ENCODE data around the gene DMXL1.

Gene DMXL1

DNA sequence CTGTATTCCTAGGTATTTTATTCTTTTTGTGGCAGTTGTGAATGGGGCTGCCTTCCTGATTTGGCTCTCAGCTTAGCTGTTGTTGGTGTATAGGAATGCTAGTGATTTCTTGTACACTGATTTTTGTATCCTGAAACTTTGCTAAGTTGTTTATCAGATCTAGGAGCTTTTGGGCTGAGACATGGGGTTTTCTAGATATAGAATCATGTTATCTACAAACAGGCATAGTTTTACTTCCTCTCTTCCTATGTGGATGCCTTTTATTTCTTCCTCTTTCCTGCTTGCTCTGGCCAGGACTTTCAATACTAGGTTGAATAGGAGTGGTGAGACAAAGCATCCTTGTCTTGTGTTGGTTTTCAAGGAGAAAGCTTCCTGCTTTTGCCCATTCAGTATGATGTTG, 129.9 kb downstream of the DMXL1 start:
- TF ChIP-seq CREB1 (IDR thresholded peaks at IDR 0.05; ENCODE audit: low read depth) (no peak), TAF1 (IDR thresholded peaks at IDR 0.05; ENCODE audit: low read depth) (no peak), EGR1 (IDR thresholded peaks at IDR 0.05) (no peak), ZBTB7A (IDR thresholded peaks at IDR 0.05; ENCODE audit: low read depth) (no peak), TCF12 (IDR thresholded peaks at IDR 0.05; ENCODE audit: low read depth) (no peak), TEAD4 (IDR thresholded peaks at IDR 0.05) (no peak), USF1 (IDR thresholded peaks at IDR 0.05) (no peak), YY1 (IDR thresholded peaks at IDR 0.05; ENCODE audit: low read depth) (no peak), RAD21 (IDR thresholded peaks at IDR 0.05; ENCODE audit: low read depth) (no peak), FOXM1 (IDR thresholded peaks at IDR 0.05; ENCODE audit: borderline replicate concordance, low read depth) (no peak), CEBPB (IDR thresholded peaks at IDR 0.05) (no peak), EP300 (IDR thresholded peaks at IDR 0.05; ENCODE audit: borderline replicate concordance) (no peak), REST (IDR thresholded peaks at IDR 0.05; ENCODE audit: low read depth) (no peak), NFIC (IDR thresholded peaks at IDR 0.05) (no peak)
- TF ChIP-seq, protein P1, sequence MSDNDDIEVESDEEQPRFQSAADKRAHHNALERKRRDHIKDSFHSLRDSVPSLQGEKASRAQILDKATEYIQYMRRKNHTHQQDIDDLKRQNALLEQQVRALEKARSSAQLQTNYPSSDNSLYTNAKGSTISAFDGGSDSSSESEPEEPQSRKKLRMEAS (IDR thresholded peaks at IDR 0.05), result no peak

DNA sequence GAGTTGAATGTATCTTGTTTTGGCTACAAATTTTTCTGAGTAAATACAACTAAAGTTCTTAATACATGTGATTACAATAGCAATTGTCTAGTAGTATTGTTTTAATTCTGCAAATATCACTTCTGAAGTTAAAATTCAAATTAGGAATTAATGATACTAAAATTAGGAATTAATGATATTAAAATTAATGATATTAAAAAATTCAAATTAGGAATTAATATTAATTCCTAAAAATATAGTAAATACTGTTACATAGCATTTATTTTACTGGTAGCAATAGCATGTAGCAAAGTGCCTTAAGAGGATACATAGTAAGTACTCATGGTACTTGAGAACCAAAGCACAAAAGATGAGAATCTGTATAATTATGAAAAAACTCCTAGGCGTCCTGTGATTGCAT, 136.2 kb downstream of the DMXL1 start:
- TF ChIP-seq CREB1 (IDR thresholded peaks at IDR 0.05; ENCODE audit: low read depth) (no peak), FOXM1 (IDR thresholded peaks at IDR 0.05; ENCODE audit: borderline replicate concordance, low read depth) (no peak), EGR1 (IDR thresholded peaks at IDR 0.05) (no peak), YY1 (IDR thresholded peaks at IDR 0.05; ENCODE audit: low read depth) (no peak), TEAD4 (IDR thresholded peaks at IDR 0.05) (no peak), EP300 (IDR thresholded peaks at IDR 0.05; ENCODE audit: borderline replicate concordance) (no peak), TCF12 (IDR thresholded peaks at IDR 0.05; ENCODE audit: low read depth) (no peak), USF1 (IDR thresholded peaks at IDR 0.05) (no peak), CEBPB (IDR thresholded peaks at IDR 0.05) (no peak), TAF1 (IDR thresholded peaks at IDR 0.05; ENCODE audit: low read depth) (no peak), REST (IDR thresholded peaks at IDR 0.05; ENCODE audit: low read depth) (no peak), NFIC (IDR thresholded peaks at IDR 0.05) (no peak), ZBTB7A (IDR thresholded peaks at IDR 0.05; ENCODE audit: low read depth) (no peak)
- TF ChIP-seq, protein P1 (IDR thresholded peaks at IDR 0.05), result no peak

DNA sequence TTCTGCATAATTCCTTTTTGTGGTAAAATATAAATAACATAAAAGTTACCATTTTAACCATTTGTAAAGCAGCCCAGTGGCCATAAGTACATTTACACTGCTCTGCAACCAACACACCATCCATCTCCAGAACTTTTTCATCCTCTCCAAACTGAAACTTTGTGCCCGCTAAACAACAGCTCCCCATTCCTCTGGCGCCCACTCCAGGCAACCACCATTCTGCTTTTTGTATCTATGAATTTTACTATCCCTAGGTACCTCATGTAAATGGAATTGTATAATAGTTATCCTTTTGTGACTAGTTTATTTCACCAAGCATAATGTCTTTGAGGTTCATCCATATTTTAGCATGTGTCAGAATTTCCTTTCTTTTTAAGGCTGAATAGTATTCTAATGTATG, 141.1 kb downstream of the DMXL1 start:
- TF ChIP-seq EP300 (IDR thresholded peaks at IDR 0.05; ENCODE audit: borderline replicate concordance), result no peak
- TF ChIP-seq, protein P1 (IDR thresholded peaks at IDR 0.05), result no peak
- no peak for TF ChIP-seq RAD21 (IDR thresholded peaks at IDR 0.05; ENCODE audit: low read depth)
- TF ChIP-seq REST (IDR thresholded peaks at IDR 0.05; ENCODE audit: low read depth), result no peak

GRCh38 chr5:119212676-119213075, 141.8 kb downstream of the DMXL1 start:
- TF ChIP-seq REST (IDR thresholded peaks at IDR 0.05; ENCODE audit: low read depth), result no peak
- TF ChIP-seq USF1 (IDR thresholded peaks at IDR 0.05), result no peak
- TF ChIP-seq YY1 (IDR thresholded peaks at IDR 0.05; ENCODE audit: low read depth), result no peak
- TF ChIP-seq TEAD4 (IDR thresholded peaks at IDR 0.05), result no peak
- TF ChIP-seq NFIC (IDR thresholded peaks at IDR 0.05), result no peak
- no peak for TF ChIP-seq TAF1 (IDR thresholded peaks at IDR 0.05; ENCODE audit: low read depth)
- no peak for TF ChIP-seq FOXM1 (IDR thresholded peaks at IDR 0.05; ENCODE audit: borderline replicate concordance, low read depth)
- TF ChIP-seq RAD21 (IDR thresholded peaks at IDR 0.05; ENCODE audit: low read depth), result no peak
- TF ChIP-seq EGR1 (IDR thresholded peaks at IDR 0.05), result no peak
- TF ChIP-seq CREB1 (IDR thresholded peaks at IDR 0.05; ENCODE audit: low read depth), result no peak
- TF ChIP-seq EP300 (IDR thresholded peaks at IDR 0.05; ENCODE audit: borderline replicate concordance), result no peak
- TF ChIP-seq ZBTB7A (IDR thresholded peaks at IDR 0.05; ENCODE audit: low read depth), result no peak
- no peak for TF ChIP-seq CEBPB (IDR thresholded peaks at IDR 0.05)
- TF ChIP-seq, protein P1 (IDR thresholded peaks at IDR 0.05), result no peak
- TF ChIP-seq TCF12 (IDR thresholded peaks at IDR 0.05; ENCODE audit: low read depth), result no peak

All from Ishikawa (cell line).